ENCODE results near the gene GNLY. TPM values are rescaled to one million over a fixed set of nuclear protein-coding genes. Genes with fewer than 3 reads are reported as not detected.

Gene GNLY
- total and polyA plus RNA-seq, 9 of the 15 experiments (the other 6 are each of a cell fraction or from before 2014, with no cell fraction given): not detected

DNA sequence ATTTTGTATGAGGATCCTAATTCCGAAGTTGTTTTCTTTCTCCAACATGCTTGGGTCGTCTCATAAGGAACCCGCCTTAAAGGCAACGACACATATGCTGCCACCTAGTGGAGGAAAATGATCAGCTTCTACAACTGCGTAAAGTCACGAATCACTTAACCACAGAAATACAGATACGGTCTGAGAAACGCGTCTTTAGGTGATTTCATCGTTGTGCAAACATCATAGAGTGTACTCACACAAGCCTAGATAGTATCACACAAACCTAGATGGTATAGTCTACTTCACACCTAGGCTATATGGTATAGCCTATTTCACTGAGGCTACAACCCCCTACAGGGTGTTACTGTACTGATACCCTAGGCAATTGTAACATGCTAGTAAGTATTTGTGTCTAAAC lies 13.1 kb downstream of the GNLY start:
- H3K9me3 ChIP-seq (replicated peaks; ENCODE audit: control insufficient read depth, insufficient read depth, low read depth, low read length): no peaks in the 10 kb centered on the region
- in situ Hi-C loops (cut with MboI) (no loop called here), intact Hi-C loops (cut with micrococcal nuclease) (loop anchor here (1.0 to 5.0 kb wide), 3 partner anchors 28 to 290 kb away; partner anchors contain the start of gene SH2D6)
- no peaks in the 10 kb centered on the region for H3K36me3 ChIP-seq (ENCODE audit: control insufficient read depth, insufficient read depth, low read length)
- no peaks in the 10 kb centered on the region for H3K9me1 ChIP-seq (ENCODE audit: control insufficient read depth, insufficient read depth, low read length)
- POLR2A ChIA-PET: interaction anchor here (0.6 to 1.4 kb wide), 2 partner anchors 12 to 70 kb away, joined by 3 to 5 read pairs; no protein-coding TSS in a partner anchor
- peak; percentile 89 for ATAC-seq
- H2AFZ ChIP-seq (ENCODE audit: low read depth, low read length): peak overlapping the region; percentile 65; the same call in 1 of the 2 replicates
- peak; percentile 99 for FAIRE-seq
- H3K27me3 ChIP-seq (ENCODE audit: control insufficient read depth in 2 of 2, insufficient read depth in 2 of 2, low read length in 2 of 2): peaks cover 0 to 9% of the 10 kb centered on the region in 2 experiments; a peak in 2 of 5 replicates
- H3K9ac ChIP-seq (ENCODE audit: insufficient read depth in 1 of 2, low read depth in 2 of 2, low read length in 2 of 2): no peak overlapping the region
- WGBS (ENCODE audit: insufficient coverage, low coverage, missing lambda C conversion rate): 3% methylated on average over 10 of the region's 10 CpGs
- no TSS peak for BruUV-seq (replicated peaks)
- no peak overlapping the region for H3K27ac ChIP-seq (ENCODE audit: extremely low read depth, low read depth, low read length)
- H4K20me1 ChIP-seq (replicated peaks; ENCODE audit: control insufficient read depth, insufficient read depth, low read length): no peaks in the 10 kb centered on the region
- H3K79me2 ChIP-seq (ENCODE audit: control insufficient read depth, insufficient read depth, low read length): no peaks in the 10 kb centered on the region
- no peak overlapping the region for H3K4me3 ChIP-seq
- H3K4me2 ChIP-seq (ENCODE audit: insufficient read depth, low read length): peak overlapping the region; percentile 39; the same call in 1 of the 2 replicates
- CTCF ChIA-PET (ENCODE audit: low intra/inter-chr PET ratio): interaction anchor here (0.6 to 1.7 kb wide), 3 partner anchors 28 to 70 kb away, joined by 4 to 14 read pairs (median 4); no protein-coding TSS in a partner anchor
- peak; percentile 73 to 87 (median 74) for DNase-seq (ENCODE audit: extremely low read depth in 1 of 4, low spot score in 3 of 4)
- H3K4me1 ChIP-seq (replicated peaks in 1 of 2; ENCODE audit: control insufficient read depth in 2 of 2, insufficient read depth in 2 of 2, low read length in 2 of 2): peaks cover 5 to 29% of the 10 kb centered on the region in 2 experiments
- no peak for TF ChIP-seq ZZZ3 (IDR thresholded peaks at IDR 0.05)
- TF ChIP-seq CBX5 (IDR thresholded peaks at IDR 0.05; ENCODE audit: borderline replicate concordance, low read depth): no peak
- TF ChIP-seq, protein P1, sequence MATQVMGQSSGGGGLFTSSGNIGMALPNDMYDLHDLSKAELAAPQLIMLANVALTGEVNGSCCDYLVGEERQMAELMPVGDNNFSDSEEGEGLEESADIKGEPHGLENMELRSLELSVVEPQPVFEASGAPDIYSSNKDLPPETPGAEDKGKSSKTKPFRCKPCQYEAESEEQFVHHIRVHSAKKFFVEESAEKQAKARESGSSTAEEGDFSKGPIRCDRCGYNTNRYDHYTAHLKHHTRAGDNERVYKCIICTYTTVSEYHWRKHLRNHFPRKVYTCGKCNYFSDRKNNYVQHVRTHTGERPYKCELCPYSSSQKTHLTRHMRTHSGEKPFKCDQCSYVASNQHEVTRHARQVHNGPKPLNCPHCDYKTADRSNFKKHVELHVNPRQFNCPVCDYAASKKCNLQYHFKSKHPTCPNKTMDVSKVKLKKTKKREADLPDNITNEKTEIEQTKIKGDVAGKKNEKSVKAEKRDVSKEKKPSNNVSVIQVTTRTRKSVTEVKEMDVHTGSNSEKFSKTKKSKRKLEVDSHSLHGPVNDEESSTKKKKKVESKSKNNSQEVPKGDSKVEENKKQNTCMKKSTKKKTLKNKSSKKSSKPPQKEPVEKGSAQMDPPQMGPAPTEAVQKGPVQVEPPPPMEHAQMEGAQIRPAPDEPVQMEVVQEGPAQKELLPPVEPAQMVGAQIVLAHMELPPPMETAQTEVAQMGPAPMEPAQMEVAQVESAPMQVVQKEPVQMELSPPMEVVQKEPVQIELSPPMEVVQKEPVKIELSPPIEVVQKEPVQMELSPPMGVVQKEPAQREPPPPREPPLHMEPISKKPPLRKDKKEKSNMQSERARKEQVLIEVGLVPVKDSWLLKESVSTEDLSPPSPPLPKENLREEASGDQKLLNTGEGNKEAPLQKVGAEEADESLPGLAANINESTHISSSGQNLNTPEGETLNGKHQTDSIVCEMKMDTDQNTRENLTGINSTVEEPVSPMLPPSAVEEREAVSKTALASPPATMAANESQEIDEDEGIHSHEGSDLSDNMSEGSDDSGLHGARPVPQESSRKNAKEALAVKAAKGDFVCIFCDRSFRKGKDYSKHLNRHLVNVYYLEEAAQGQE (IDR thresholded peaks at IDR 0.05; ENCODE audit: borderline replicate concordance): peak; percentile 64; the same call in 1 of the 2 replicates
- TF ChIP-seq, protein P1 (CRISPR knock-in tag; IDR thresholded peaks at IDR 0.05; ENCODE audit: low read depth): no peak
- TF ChIP-seq ESRRA (IDR thresholded peaks at IDR 0.05; ENCODE audit: borderline replicate concordance, low read depth): peak; percentile 82; the same call in 1 of the 2 replicates
- no peak for TF ChIP-seq BCL6 (CRISPR knock-in tag; IDR thresholded peaks at IDR 0.05)
- no peak; the same call in 1 of the 2 replicates for TF ChIP-seq TCF7L2 (IDR thresholded peaks at IDR 0.05; ENCODE audit: low read depth, low read length)
- TF ChIP-seq BDP1 (IDR thresholded peaks at IDR 0.05; ENCODE audit: insufficient read depth, insufficient read length): no peak
- 0 out of 2 replicates have a peak, but pooled peaks have one; percentile 10 for TF ChIP-seq EP300 (IDR thresholded peaks at IDR 0.05; ENCODE audit: low read length)
- TF ChIP-seq SOX6 (IDR thresholded peaks at IDR 0.05): peak; percentile 63; the same call in 1 of the 2 replicates
- TF ChIP-seq PHF8 (IDR thresholded peaks at IDR 0.05; ENCODE audit: borderline replicate concordance, low read length): no peak
- TF ChIP-seq STAG1 (CRISPR knock-in tag; IDR thresholded peaks at IDR 0.05; ENCODE audit: borderline replicate concordance): no peak
- TF ChIP-seq FOXK2 (conservative IDR thresholded peaks at IDR 0.05 in 1 of 2, IDR thresholded peaks at IDR 0.05 in 1 of 2; ENCODE audit: low read depth in 2 of 2): no peak; a peak in 2 of 4 replicates
- no peak for TF ChIP-seq TCF7 (IDR thresholded peaks at IDR 0.05; ENCODE audit: borderline replicate concordance)
- TF ChIP-seq, protein P2, sequence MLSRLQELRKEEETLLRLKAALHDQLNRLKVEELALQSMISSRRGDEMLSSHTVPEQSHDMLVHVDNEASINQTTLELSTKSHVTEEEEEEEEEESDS (CRISPR knock-in tag; IDR thresholded peaks at IDR 0.05): no peak
- peak; percentile 55 for TF ChIP-seq FOSL1 (tag; conservative IDR thresholded peaks at IDR 0.05)
